Activated T-cell treated with anti-CD3 and anti-CD28 coated beads for 4 hours (primary cell): ENCODE measurements around the gene FRMD1.

Experiments used
- DNase-seq: peaks from one replicate; pipeline ENCODE4 v3.0.0-alpha.2; 2020

Gene FRMD1

DNA sequence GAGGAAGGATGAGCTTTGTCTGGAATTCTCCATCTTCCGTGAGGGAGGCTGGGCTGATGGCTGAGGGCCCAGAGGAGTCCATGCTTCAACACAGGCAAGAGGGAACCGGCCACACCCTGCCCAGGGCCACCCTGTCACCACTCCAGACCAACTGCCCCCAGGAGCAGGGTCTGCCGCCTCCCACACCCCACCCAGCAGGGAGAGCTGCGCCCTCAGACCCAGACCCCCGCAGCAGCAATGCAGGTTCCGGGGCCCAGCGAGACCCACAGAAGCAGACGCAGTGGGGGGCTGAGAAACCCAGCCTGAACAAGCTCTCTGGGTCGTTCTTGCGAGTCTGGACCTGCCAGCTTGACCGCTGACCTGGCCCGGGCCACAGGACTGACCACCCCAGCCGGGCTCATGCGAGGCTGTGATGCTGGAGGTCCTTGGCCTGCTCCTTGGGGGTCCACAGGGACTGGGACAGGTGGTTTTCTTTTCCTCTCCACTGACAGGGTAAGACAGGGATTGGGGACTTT, 25.0 kb downstream of the FRMD1 start:
- no peak for DNase-seq

DNA sequence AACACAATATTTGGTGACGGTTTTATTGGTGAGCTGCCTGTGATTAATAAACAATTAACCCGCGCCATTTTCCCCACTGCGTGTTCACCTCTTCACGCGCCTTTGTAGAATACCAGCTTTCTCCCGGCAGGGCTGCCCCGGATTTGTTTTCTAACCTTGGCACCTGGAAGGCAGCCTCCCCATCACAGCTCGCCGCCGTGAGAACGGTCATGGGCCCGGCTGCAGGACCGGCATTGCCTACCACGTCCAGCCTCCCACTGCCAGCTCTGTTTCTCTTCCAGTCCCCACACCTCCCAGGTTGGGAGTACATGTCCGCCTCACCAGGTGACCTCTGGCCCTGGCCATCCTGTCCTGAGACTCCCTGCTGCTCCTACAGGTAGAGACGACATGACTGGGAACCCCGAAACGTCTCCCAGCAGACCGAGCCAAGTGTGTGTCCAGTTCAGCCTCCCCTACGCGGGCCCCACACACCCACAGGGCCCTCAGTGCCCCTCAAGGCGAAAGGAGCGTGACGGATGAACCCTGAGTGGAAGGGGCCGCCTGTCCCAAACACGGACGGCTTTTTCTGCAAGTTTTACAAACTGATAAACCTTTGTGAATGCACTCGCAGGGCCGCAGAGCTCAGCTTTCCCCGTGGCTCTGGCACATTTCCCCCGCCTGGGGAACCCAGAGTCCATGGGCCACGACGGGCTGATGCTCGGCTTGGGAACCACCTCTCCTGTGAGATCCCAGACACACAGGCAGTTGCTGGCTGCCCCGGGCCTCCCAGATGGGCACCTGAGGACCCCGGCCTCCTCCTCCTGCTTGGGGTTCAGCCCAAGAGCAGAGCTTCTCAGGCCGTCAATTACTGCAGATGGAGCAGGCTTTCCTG, 25.7 kb downstream of the FRMD1 start:
- no peak for DNase-seq

DNA sequence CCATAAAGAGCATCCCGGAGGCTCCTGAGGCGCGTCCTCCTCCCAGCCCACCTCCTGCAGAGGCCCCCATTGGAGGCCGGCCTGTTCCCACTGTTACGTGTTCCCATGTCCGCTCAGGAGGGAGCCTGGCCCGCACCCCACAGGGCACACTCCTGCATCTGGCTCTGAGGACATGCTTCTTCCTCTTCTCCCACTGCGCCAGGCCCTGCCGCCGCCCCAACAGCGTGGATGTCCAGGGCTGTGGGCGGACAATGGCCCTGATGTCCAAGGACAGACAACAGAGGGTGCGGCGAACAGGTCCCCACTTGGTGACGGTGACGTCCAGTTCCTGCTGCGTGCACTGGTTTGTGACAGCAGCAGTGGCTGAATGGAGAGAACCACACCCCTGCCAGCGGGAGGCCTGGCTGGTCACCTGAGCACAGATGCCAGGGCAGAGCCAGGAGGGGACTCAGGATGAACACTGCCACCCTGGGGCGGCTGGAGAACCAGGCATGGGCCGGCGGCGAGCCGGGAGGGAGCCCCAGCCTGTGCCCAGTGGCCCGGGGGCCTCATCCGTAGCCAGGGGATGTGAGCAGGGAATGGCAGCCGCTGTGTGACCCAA, 26.6 kb downstream of the FRMD1 start:
- DNase-seq = no peak

DNA sequence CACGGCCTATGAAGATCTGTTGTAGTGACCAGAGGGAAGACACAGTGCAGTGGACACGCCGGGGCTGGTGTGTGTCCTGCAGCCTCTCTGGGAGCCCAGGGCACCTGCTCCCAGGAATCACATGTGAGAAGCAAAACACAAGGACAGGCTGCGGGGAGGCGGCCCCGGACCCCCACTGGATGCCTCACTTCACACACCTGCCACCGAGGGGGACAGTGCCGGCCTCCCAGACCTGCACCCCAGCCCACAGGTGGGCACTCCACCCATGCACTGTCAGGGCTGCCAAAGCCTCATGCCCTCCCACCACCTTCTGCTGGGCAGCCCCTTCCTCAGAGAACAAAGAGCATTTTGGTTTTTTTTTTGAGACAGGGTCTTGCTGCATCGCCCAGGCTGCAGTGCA, 27.4 kb downstream of the FRMD1 start:
- no peak for DNase-seq

DNA sequence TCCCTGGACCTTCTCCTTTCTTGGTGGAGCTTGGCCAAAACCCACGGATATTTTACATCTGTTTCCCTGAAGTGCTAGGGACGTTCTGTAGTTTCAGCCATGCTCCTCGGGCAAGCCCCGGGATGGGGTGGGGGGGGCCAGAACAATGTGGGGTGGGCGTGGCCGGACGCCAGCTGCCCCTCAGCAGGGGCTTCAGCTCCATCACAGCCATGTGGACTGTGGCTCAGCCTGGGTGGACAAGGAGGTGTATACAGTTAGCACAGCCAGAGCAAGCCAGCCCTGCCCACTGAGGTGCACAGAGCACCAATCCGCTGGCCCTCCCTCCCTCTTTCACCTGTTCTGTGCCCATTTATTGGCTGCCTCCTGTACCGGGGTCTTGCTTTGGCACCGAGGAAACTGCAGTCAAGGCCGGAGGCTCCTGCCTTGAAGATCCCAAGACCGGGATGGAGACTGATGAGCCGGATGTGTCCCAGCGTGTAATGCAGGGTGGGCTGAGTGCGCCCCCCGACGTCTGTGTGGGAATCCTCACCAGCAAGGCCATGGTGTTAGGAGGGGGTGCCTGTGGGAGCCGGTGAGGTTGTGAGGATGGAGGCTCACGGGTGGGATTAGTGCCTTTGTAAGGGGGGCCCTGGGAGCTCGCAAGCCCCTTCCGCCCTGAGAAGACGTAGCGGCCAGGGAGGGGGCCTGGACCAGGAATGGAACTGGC, 28.0 kb downstream of the FRMD1 start:
- no peak for DNase-seq

DNA sequence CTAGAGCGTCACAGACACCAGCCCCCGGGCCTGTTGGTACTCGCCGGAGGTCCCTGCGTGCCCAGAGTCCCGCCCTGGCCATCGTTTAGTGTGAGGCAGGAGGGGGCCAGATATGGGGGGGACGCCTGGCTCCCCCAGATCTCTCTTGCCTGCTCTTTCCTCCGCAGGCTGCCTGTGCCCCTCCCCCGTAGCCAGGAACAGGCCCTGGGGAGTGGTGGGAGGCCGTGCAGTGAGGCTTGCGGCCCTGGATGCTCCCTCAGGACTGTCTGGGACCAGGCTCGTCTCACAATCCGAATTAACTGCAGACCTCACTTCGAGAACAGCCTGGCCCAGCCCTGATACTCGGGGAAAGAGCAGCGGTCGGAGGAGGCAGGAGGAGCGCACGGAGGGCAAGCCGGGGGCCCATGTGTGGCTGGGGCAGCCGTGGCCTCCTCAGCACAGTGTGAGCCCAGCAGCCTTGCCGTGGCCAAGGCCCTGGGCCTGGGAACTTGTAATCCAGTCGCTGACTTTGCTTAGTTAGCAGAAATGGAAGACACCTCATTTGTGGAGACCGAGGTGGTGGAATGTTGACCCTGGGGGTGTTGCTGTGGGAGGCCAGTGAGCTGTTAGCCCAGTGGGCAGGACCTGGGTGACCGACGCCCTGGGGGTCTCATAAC, 28.7 kb downstream of the FRMD1 start:
- DNase-seq = no peak

DNA sequence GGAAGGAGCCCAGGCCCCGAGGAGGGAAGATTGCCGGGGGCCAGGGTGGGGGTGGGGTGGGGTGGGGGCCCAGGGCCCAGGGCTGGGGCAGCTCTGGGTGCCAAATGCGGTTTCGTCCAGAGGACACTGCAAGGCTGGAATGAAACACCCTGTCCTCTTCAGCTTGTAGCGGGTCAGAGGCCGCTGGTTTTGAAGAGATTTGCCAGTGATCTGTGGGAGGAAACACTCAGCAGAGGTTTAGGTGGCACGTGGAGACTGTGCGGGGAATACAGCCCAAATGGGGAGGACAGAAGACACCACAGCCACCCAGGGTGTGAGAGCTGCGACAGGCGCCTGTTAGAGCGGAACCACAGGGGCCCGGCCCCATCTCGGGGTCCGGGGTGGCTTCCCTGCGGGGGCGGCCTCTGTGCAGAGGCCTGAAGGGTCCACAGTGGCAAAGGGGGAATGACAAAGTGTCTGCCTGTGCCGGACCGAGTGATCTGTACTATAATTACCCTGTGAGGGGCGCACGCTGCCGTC, 29.2 kb downstream of the FRMD1 start:
- DNase-seq = no peak

DNA sequence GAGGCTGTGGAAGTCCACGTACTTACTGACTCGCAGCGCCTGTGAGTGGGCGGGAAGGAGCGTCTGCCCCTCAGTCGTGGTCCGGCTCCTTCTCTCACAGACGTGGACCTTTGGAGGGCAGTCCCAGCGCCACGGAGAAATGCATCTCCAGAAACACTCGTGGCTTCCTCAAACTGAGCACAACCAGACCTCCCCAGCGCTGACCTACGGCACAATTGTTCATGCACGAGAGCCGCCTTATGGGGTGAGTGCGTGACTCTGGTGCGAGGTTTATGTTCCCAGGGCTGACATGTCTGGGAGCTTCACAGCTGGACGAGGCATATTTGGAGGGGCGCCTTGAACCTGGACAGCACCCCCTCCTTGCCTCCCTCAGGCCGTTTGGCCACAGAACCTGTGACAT, 29.7 kb downstream of the FRMD1 start:
- no peak for DNase-seq

DNA sequence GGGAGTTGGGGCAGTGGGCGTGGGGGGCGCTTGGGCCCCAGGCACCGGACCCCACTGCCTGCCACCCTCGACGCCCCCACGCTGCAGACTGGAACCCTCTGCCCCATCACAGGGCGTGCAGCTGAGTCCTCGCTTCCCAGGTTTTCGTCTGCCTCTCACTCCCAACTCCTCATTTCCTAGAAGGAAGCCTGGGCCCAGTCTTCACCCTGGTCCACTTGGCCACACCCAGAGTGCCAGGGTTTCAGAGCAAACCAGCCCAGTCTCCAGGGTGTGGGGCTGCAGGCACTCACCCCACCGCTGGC, 30.3 kb downstream of the FRMD1 start:
- DNase-seq = no peak

DNA sequence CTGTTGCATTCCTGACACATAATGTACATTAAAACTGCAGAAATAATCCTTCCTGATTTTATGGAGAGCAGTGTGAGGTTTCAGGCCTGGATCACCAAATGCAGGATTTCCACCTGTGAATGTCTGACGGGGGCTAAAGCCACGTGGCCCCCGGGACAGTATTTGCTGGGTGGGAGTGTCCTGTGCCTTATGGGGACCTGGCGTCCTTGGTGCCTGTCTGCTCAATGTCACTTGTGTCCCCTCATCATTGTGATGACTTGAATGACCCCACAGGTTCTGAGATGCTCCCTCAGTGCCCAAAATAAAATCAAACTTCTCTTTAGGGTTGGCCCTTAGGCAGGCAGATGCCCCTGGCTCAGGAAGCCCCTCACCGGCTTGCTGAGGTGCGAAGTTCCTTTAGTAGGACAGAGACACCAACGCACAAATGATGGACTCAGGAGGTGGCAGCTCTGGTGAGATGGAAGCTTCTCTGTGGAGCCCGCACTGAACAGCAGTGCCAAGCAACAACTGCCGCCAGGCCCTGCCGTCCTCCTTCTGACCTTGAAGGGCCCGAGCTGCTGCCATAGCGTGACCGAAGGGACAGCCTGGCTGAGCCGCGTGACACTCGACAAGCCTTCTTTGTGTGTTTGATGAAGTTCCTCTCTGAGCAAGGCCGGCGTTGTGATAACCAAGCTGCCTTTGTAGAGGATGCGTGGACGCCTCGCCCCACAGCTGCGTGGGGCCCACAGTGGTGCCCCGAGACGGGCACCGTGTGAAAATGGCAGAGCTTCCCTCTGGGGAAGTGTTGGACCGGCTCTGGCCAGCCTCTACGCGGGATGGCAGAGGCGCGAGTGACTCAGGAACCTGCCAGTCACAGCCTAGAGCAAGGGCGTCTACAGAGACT, 30.9 kb downstream of the FRMD1 start:
- DNase-seq = no peak

DNA sequence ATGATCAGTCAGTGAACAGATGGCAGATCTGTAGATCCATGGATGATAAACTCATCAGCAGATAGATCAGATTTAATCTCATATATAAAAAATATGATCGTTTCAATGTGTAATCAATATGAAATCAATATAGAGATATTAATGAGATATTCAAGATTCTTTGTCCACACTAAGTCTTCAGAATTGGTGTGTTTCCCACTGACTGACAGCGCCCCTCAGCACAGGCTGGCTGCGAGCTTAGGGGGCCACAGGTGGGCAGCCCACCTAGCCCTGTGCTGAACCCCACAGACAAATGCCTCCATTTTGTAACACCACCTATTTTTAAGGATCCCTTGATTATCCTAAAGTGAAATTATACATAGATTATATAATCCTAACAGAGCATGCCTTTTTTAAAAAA, 32.3 kb downstream of the FRMD1 start:
- DNase-seq = no peak

DNA sequence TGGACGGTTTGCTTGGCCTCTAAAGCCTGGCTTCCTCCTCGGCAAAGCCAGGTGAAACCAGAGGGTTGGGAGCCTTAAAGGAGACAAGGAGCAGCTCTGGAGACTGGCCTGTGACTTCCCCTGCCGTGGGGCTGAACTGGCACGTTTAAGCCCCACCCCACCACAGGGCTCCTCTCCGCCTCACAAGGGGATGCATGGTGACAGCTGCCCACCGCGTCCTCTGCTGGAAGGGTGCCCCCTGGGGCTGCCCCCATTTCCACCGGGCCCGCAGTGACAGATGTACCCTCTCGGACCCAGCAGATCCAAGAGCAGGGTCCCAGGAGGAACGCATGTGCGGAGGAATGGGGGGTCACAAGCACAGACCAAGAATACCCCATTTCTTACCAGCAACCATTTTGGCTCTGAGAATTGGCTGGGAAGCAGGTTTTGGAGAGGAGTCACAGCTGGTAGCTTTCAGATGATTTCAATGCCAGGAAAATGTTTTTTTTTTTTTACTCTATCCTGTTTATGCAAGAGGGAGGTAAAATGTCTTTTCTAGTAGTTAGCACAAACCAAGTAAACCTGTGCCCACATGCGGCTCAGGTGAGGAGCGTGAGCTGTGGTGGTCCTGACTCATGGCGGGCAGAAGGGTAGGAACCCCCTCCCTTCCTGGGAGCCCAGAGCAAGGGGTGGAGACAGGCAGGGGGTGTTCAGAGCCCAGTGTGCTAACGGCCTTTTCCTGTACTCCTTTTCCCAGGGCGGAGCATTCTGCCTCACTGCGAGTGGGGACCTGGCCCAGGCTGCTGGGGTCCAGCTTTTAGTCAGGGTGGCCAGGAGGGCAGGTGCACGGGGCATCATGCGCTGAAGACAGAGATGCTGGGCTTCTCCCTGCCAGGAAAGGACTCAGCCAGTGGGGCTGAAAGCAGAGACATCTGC, 33.0 kb downstream of the FRMD1 start:
- DNase-seq = no peak

DNA sequence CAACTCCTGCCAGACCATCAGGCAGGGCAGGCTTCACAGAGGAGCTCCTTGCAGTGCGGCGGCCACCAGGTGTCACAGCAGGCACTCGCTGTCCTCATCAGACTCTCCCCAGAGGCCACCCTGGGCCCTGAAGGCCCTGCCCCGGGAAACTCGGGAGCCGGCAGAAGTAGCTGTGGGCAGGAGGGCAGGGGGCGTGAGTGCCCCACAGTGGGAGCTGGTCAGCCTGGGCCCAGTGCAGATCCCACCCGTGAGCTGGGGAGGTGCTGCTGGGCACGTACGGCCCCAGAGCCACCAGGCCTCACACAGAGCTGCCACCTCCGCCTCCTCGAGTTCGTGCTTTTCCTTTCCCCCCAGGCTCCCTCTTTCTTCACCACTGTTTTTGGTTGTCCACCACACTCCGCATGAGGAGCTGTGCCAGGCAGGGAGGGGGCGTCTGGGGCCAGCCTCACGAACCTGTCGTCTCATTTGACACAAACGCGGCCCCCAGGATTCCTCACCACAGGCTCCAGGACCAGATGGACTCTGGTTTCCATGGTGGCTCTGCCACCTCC, 33.8 kb downstream of the FRMD1 start:
- DNase-seq = no peak

DNA sequence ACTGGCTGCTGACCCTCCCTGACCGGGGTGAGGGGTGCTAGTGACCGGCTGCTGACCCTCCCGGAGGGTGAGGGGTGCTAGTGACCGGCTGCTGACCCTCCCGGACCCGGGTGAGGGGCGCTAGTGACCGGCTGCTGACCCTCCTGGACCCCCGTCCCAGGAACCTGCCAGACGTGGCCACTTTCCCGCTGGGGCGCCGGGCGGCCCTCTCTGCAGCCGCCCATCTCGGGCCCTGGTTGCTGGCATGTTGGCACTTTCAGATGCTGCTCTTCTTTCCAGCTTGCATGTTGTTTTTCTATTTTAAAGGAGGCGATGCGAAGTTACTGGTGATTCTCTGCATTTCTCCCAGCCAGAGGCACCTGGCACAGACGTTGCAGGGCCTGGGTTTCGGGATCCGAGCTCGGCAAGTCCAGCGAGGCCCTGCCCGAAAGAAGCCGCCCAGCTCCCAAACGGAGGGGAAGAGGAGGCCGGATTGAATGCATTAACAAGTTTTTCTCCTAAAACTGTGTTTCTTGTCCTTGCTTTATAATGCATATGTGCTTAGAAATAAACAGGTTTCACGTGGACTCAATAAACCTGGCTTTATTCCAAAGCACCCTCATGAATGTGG, 34.4 kb downstream of the FRMD1 start:
- no peak for DNase-seq

DNA sequence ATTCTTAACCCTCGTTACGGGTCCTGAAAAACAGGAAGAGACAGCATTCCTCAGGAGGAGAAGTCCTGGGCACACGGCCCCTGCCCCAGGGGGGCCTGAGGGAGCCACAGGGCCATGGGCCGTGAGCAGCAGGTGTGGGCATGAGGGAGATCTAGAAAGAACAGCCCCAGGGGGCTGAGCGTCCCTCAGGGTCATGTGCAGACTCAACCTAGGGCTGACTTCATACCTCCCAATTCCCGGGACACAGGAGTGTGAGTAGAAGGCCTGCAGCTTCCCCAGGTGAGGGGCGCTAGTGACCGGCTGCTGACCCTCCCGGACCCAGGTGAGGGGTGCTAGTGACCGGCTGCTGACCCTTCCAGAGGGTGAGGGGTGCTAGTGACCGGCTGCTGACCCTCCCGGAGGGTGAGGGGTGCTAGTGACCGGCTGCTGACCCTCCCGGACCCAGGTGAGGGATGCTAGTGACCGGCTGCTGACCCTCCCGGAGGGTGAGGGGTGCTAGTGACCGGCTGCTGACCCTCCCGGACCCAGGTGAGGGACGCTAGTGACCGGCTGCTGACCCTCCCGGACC, 35.1 kb downstream of the FRMD1 start:
- DNase-seq = no peak

DNA sequence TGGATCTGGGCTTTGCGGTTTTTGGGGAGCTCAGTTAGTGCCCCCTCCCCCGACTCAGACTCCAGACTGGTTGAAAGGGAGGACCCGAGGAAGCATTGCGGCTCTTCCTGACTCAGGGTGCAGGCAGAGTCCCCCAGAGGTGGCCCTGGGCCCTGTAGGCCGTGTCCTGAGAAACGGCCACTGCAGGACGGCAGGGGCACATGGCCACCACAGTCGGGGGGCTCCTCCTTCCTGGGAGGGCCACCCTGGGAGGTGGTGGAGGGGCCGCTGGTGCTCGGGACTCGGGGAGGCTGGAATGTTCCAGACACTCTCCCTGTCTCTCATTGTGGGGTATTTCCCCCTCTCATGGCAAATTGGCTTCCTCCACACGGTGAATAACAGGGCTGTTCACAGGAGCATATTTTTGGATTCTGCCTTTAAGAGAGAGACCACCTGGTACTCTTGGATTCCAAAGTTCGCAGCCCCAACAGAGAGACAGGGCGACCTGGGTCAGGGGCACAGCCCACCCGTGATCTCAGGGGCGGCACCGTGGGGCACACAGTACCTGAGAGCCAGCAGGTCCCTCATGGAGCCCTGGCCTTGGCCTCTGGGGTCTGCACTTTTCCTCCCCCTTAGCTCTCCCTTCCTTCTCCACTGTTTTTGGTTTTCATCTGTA, 35.7 kb downstream of the FRMD1 start:
- DNase-seq = no peak

DNA sequence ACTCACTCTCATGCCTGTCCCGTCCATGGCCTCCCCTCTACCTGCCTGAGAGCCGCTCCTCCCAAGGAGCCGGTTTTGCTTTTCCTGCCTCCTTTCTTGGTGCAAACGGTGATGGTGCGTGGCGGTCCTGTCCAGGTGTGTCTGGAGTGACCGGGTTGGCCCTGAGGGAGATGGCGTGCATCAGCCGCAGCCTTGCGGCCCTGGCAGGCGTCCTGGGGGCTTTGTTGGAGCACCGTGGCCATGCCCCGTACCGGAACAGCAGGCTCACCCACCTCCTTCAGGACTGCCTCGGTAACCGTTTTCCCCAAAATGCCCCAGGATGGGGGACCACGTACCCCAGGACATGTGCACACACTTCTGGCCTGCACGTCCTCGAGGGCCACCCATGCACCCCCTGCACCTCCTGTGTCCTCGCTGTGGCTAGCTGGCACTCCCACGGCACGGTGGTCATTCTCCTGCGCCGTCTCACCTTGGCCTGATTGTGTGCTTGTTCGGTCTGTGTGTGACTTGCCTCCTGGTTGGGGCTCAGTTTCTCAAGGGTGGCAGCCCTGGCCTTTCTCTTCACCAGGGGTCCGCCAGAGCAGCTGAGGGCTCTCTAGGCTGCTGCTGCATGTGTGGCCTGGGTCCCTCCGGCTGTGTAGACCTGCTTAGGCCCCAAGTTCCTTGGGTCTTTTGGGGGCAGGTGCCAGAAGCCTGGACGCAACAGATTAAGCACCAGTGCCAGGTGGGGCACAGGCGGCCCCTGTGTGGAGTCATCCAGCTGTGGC, 36.4 kb downstream of the FRMD1 start:
- no peak for DNase-seq

DNA sequence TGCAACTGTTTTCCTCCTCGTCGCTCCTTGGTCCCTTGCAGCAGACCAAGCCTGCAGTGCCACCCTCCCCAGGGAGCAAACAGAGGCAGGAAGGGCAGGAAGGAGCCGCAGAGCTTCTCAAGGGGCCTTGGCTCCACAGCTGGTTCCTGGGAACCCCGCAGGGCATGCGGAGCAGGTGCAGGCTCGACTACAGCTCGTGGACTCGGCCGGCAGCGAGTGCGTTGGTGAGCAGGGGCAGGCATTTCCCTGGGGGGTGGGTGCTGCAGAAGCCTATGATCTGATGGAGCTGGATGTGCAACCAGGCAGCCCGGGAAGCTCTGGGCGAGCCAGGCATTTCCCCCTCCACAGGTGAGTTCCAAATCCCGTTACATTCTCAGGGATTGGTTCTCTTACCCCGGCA, 37.1 kb downstream of the FRMD1 start:
- no peak for DNase-seq
